ENCODE data around the gene NDFIP1. TPM values are rescaled to one million over a fixed set of nuclear protein-coding genes. Genes with fewer than 3 reads are reported as not detected.
A peak's percentile ranks its signal among the peaks of the same experiment; 100 is the strongest.

NDFIP1 gene
- total and polyA plus RNA-seq, 2 of the 8 experiments (the other 6 are each of a cell fraction or from before 2014, with no cell fraction given): 8.8 to 27.1 TPM

DNA sequence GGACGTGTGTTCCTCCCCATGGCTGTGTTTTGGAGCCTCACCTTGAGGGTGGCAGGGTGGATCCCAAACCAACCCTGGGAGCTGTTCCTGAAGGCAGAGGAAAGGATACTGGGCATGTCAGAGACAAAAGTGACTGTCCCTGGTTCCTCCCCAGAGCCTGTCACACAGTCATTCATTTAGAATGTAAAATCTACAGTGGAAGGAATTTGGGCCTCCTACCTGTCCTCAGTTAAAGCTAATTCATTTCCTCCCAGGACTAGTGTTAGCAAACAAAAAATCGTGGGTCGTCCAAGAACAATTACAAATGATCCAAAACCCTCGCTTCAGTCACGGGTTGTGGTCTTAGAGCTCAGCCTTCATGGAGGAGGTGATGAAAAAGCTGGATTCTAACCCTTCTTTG, 83.2 kb downstream of the NDFIP1 start:
- Histone ChIP-seq H4K8ac (ENCODE audit: extremely low read depth, insufficient read depth, low read length) (no peak overlapping the region), H3K27me3 (replicated peaks in 1 of 4; ENCODE audit: control insufficient read depth in 3 of 4, extremely low read depth in 1 of 4, insufficient read depth in 3 of 4, low read length in 3 of 4) (no peaks in the 10 kb centered on the region), H3K4me2 (ENCODE audit: insufficient read depth in 1 of 2, low read depth in 2 of 2, low read length in 2 of 2) (no peak overlapping the region), H3K4me1 (replicated peaks in 1 of 4; ENCODE audit: control insufficient read depth in 3 of 4, insufficient read depth in 4 of 4, low read length in 3 of 4) (peaks cover 0 to 4% (median 0%) of the 10 kb centered on the region in 4 experiments; a peak in 2 of 7 replicates), H3K79me1 (ENCODE audit: low read depth, low read length) (no peaks in the 10 kb centered on the region), H2AK5ac (ENCODE audit: low read depth, low read length) (0 out of 2 replicates have a peak overlapping the region, but pooled peaks have one; percentile 39), H3K18ac (ENCODE audit: extremely low read depth, low read length) (peak overlapping the region; percentile 71), H3K27ac (ENCODE audit: low read depth, low read length) (no peak overlapping the region), H3K23me2 (ENCODE audit: low read depth, low read length) (no peaks in the 10 kb centered on the region; the same call in 1 of the 2 replicates), H3K14ac (ENCODE audit: insufficient read length) (no peak overlapping the region), H3K9ac (replicated peaks in 1 of 4; ENCODE audit: extremely low read depth in 1 of 4, low read depth in 3 of 4, low read length in 3 of 4) (no peak overlapping the region), H3K4ac (replicated peaks; ENCODE audit: insufficient read length, low read depth, low read length) (no peak overlapping the region), H2BK20ac (ENCODE audit: low read length) (0 out of 2 replicates have a peak overlapping the region, but pooled peaks have one; percentile 34), H2BK5ac (ENCODE audit: low read depth, low read length) (peak overlapping the region; percentile 49; the same call in 1 of the 2 replicates), H3K56ac (replicated peaks; ENCODE audit: insufficient read length, low read depth, low read length) (no peak overlapping the region), H3K79me2 (ENCODE audit: control insufficient read depth in 1 of 2, insufficient read depth in 2 of 2, low read length in 2 of 2) (no peaks in the 10 kb centered on the region), H2BK15ac (ENCODE audit: low read length) (0 out of 2 replicates have a peak overlapping the region, but pooled peaks have one; percentile 46), H4K20me1 (replicated peaks in 1 of 2; ENCODE audit: control insufficient read depth in 1 of 2, insufficient read depth in 2 of 2, low read length in 2 of 2) (no peaks in the 10 kb centered on the region), H2BK120ac (replicated peaks; ENCODE audit: low read depth, low read length) (no peak overlapping the region), H3K36me3 (ENCODE audit: control insufficient read depth in 2 of 4, insufficient read depth in 4 of 4, low read length in 3 of 4) (no peaks in the 10 kb centered on the region), H2AFZ (ENCODE audit: low read length) (peak overlapping the region; percentile 82), H3K4me3 (ENCODE audit: extremely low read depth in 1 of 4, insufficient read depth in 2 of 4, low read depth in 3 of 4, low read length in 4 of 4) (no peak overlapping the region), H4K91ac (replicated peaks; ENCODE audit: insufficient read length, low read length) (peak overlapping the region; percentile 50), H3K23ac (ENCODE audit: insufficient read length) (no peak overlapping the region), H2BK12ac (ENCODE audit: low read depth, low read length) (peak overlapping the region; percentile 75; the same call in 1 of the 2 replicates), H4K5ac (ENCODE audit: insufficient read length, low read depth, low read length) (no peak overlapping the region), H3K9me3 (ENCODE audit: insufficient read depth in 2 of 2, low read depth in 1 of 2, low read length in 1 of 2) (no peaks in the 10 kb centered on the region)
- POLR2A ChIA-PET (ENCODE audit: partially characterized antibody): interaction anchor here (0.6 to 1.7 kb wide), 2 partner anchors 116 to 133 kb away, joined by 3 to 4 read pairs; partner anchors contain the start of gene SPRY4
- CTCF ChIA-PET (ENCODE audit: partially characterized antibody): interaction anchor here (0.6 to 1.1 kb wide), 2 partner anchors 23 to 49 kb away, joined by 3 to 4 read pairs; no protein-coding TSS in a partner anchor
- WGBS, 2 experiments (ENCODE audit: extremely low coverage in 1 of 2, insufficient coverage in 1 of 2, insufficient read length in 1 of 2, insufficient replicate concordance in 2 of 2, low coverage in 1 of 2, low lambda C conversion rate in 2 of 2, missing lambda C conversion rate in 1 of 2): 84% methylated on average over 5 of the region's 5 CpGs; no CpG with 5 or more reads in 1 of the 2 experiments
- FAIRE-seq (no peak), DNase-seq (ENCODE audit: low read depth in 1 of 2, low spot score in 2 of 2) (no peak)
- TF ChIP-seq JUN (IDR thresholded peaks at IDR 0.05; ENCODE audit: low read depth, low read length) (no peak), EP300 (IDR thresholded peaks at IDR 0.05; ENCODE audit: borderline replicate concordance in 1 of 2, low read depth in 2 of 2, low read length in 2 of 2) (no peak), CREB1 (IDR thresholded peaks at IDR 0.05) (no peak), MAX (IDR thresholded peaks at IDR 0.05) (no peak), NRF1 (IDR thresholded peaks at IDR 0.05; ENCODE audit: low read depth, low read length) (no peak), KDM4A (IDR thresholded peaks at IDR 0.05; ENCODE audit: low read depth, low read length, severe bottlenecking) (no peak), RFX5 (IDR thresholded peaks at IDR 0.05; ENCODE audit: borderline replicate concordance, low read depth, low read length) (no peak), SIN3A (conservative IDR thresholded peaks at IDR 0.05 in 1 of 2, IDR thresholded peaks at IDR 0.05 in 1 of 2; ENCODE audit: low read depth in 1 of 2, low read length in 2 of 2) (no peak), CBX8 (IDR thresholded peaks at IDR 0.05; ENCODE audit: borderline replicate concordance, low read depth, low read length) (no peak)
